Astrocyte (in vitro differentiated cells and primary cell): ENCODE measurements around the gene PLEKHG4. TPM values are rescaled to one million over a fixed set of nuclear protein-coding genes. Genes with fewer than 3 reads are reported as not detected.

Experiments
- DNase-seq: peaks from one replicate; pipeline ENCODE4 v3.0.0-alpha.2; 2010; ENCODE audit warnings: low read depth
- FAIRE-seq: peaks from 2 replicates; lab custom pipeline; 2011; peaks lifted over from hg19 to GRCh38; lab: Jason Lieb, UNC
- H2AFZ ChIP-seq: 2 replicates; pipeline ENCODE4 v1.6.0; 2012; ENCODE audit warnings: low read depth, low read length, inconsistent platforms
- H3K27ac ChIP-seq: 2 replicates; pipeline ENCODE4 v1.5.1; 2011; ENCODE audit warnings: low read depth, low read length, inconsistent platforms
- H3K27me3 ChIP-seq: 2 replicates; pipeline ENCODE4 v1.6.0; 2011; ENCODE audit warnings: low read length, inconsistent platforms; ENCODE audit not compliant: insufficient read depth
- H3K36me3 ChIP-seq: 2 replicates; pipeline ENCODE4 v1.5.1; 2011; ENCODE audit warnings: low read length, inconsistent platforms; ENCODE audit not compliant: insufficient read depth
- H3K4me1 ChIP-seq: 2 replicates; pipeline ENCODE4 v1.5.1; 2011; ENCODE audit warnings: low read length, inconsistent platforms; ENCODE audit not compliant: insufficient read depth
- H3K4me2 ChIP-seq: 2 replicates; pipeline ENCODE4 v1.6.0; 2012; ENCODE audit warnings: low read length, inconsistent platforms
- H3K4me3 ChIP-seq: 2 replicates; pipeline ENCODE4 v1.5.1; 2011; ENCODE audit warnings: low read depth, mild to moderate bottlenecking, low read length, inconsistent platforms; ENCODE audit not compliant: insufficient read depth
- H3K79me2 ChIP-seq: 2 replicates; pipeline ENCODE4 v1.6.0; 2012; ENCODE audit warnings: mild to moderate bottlenecking, low read length, inconsistent platforms; ENCODE audit not compliant: insufficient read depth
- H3K9ac ChIP-seq: 2 replicates; pipeline ENCODE4 v1.6.0; 2012; ENCODE audit warnings: mild to moderate bottlenecking, low read length, inconsistent platforms
- H3K9me3 ChIP-seq: 2 replicates; pipeline ENCODE4 v1.5.1; 2012; ENCODE audit warnings: low read depth, mild to moderate bottlenecking, low read length, inconsistent platforms; ENCODE audit not compliant: insufficient read depth
- H4K20me1 ChIP-seq: 2 replicates; pipeline ENCODE4 v1.6.0; 2012; ENCODE audit warnings: low read length, inconsistent platforms; ENCODE audit not compliant: insufficient read depth
- H3K27ac Mint-ChIP-seq: one replicate; pipeline ENCODE4 v1.8.0; 2021; ENCODE audit warnings: mild to moderate bottlenecking, mixed read lengths; ENCODE audit not compliant: unreplicated experiment
- H3K27me3 Mint-ChIP-seq: one replicate; pipeline ENCODE4 v1.8.0; 2021; ENCODE audit warnings: low read depth, mixed read lengths; ENCODE audit not compliant: unreplicated experiment
- H3K36me3 Mint-ChIP-seq: one replicate; pipeline ENCODE4 v1.8.0; 2021; ENCODE audit warnings: low read depth, mixed read lengths; ENCODE audit not compliant: unreplicated experiment
- H3K4me1 Mint-ChIP-seq: one replicate; pipeline ENCODE4 v1.8.0; 2021; ENCODE audit warnings: low read depth, mixed read lengths; ENCODE audit not compliant: unreplicated experiment
- H3K4me3 Mint-ChIP-seq: one replicate; pipeline ENCODE4 v1.8.0; 2021; ENCODE audit warnings: mild to moderate bottlenecking, moderate library complexity, mixed read lengths; ENCODE audit not compliant: unreplicated experiment
- H3K9me3 Mint-ChIP-seq: one replicate; pipeline ENCODE4 v1.8.0; 2021; ENCODE audit warnings: mild to moderate bottlenecking, mixed read lengths; ENCODE audit not compliant: unreplicated experiment
- EZH2 ChIP-seq: IDR thresholded peaks from 2 replicates; pipeline ENCODE4 v1.6.1; 2012; ENCODE audit warnings: mild to moderate bottlenecking, low read length, inconsistent platforms; ENCODE audit not compliant: insufficient read depth
- total RNA-seq: library from RNA; stranded (reverse); gene quantifications from 2 replicates; pipeline ENCODE4 v1.2.1, GENCODE V29; 2021
- TF ChIP-seq, protein P1 (sequence below): IDR thresholded peaks from 2 replicates; pipeline ENCODE4 v1.5.1; 2011; ENCODE audit warnings: low read depth, mild to moderate bottlenecking, inconsistent platforms, low read length, moderate library complexity; ENCODE audit not compliant: insufficient read depth

PLEKHG4 gene
- total RNA-seq, 1 donor from 2014 or later = 2.4 TPM

DNA sequence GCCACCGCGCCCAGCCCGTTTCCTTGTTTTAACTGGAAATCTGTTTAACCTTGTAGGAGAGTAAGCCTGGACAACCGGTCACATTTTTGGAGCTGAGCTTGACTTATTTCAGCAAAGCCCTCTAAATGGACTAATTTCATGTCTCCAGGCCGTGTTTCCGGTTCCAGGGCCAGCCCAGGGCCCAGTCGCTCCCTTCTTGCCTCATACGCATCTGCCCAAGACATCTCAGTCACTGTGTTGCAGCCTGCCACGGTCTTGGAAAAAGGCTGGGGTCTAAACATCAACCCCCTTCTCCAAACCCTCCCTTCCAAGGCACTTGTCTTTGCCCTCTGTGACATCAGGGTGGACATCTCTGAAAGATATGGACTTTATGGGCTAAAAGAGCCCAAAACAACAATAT lies 18.9 kb downstream of the PLEKHG4 start:
- Histone ChIP-seq H4K20me1 (no peaks in the 10 kb centered on the region), H3K4me2 (no peak overlapping the region), H3K9me3 (no peaks in the 10 kb centered on the region), H3K9ac (no peak overlapping the region), H3K79me2 (no peaks in the 10 kb centered on the region), H2AFZ (no peak overlapping the region), H3K4me1 (peaks cover 13% of the 10 kb centered on the region), H3K4me3 (no peak overlapping the region), H3K36me3 (no peaks in the 10 kb centered on the region), H3K27me3 (no peaks in the 10 kb centered on the region), H3K27ac (no peak overlapping the region)
- Mint-ChIP-seq H3K36me3 (no peaks in the 10 kb centered on the region), H3K9me3 (no peaks in the 10 kb centered on the region), H3K4me1 (peaks cover 12% of the 10 kb centered on the region), H3K27ac (no peak overlapping the region), H3K27me3 (peaks cover 46% of the 10 kb centered on the region), H3K4me3 (no peak overlapping the region)
- DNase-seq (no peak), FAIRE-seq (no peak)
- TF ChIP-seq EZH2 = no peak
- TF ChIP-seq, protein P1, sequence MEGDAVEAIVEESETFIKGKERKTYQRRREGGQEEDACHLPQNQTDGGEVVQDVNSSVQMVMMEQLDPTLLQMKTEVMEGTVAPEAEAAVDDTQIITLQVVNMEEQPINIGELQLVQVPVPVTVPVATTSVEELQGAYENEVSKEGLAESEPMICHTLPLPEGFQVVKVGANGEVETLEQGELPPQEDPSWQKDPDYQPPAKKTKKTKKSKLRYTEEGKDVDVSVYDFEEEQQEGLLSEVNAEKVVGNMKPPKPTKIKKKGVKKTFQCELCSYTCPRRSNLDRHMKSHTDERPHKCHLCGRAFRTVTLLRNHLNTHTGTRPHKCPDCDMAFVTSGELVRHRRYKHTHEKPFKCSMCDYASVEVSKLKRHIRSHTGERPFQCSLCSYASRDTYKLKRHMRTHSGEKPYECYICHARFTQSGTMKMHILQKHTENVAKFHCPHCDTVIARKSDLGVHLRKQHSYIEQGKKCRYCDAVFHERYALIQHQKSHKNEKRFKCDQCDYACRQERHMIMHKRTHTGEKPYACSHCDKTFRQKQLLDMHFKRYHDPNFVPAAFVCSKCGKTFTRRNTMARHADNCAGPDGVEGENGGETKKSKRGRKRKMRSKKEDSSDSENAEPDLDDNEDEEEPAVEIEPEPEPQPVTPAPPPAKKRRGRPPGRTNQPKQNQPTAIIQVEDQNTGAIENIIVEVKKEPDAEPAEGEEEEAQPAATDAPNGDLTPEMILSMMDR = no peak

DNA sequence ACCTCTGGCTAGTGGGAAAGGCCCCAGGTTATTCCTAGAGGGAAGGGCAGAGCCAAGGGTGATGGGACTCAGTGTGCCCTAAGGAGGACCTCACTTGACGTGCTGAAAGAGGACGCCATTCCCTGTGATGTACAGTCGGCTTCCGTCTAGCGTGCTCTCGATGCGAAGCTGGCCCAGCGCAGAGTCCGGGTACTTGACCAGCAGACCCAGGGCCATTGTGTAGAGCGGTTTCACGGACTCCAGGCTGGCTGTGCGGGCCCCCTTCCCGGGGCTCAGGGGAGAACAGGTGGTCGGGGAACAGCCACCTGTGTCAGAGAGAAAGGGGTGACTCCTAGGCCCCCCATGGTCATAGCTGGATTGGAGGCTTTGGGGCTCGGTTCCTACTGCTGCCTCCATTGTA lies 19.9 kb downstream of the PLEKHG4 start:
- no peaks in the 10 kb centered on the region for H3K79me2 ChIP-seq
- no peaks in the 10 kb centered on the region for H4K20me1 ChIP-seq
- H3K4me2 ChIP-seq = no peak overlapping the region
- no peaks in the 10 kb centered on the region for H3K36me3 ChIP-seq
- H3K9ac ChIP-seq = no peak overlapping the region
- Mint-ChIP-seq H3K36me3 (peaks cover 2% of the 10 kb centered on the region), H3K27ac (no peak overlapping the region), H3K9me3 (peaks cover 5% of the 10 kb centered on the region), H3K4me1 (peaks cover 18% of the 10 kb centered on the region), H3K4me3 (no peak overlapping the region), H3K27me3 (peaks cover 39% of the 10 kb centered on the region)
- no peak overlapping the region for H3K27ac ChIP-seq
- H2AFZ ChIP-seq = no peak overlapping the region
- H3K4me1 ChIP-seq = peaks cover 13% of the 10 kb centered on the region
- no peak overlapping the region for H3K4me3 ChIP-seq
- DNase-seq (no peak), FAIRE-seq (no peak)
- H3K27me3 ChIP-seq = no peaks in the 10 kb centered on the region
- no peaks in the 10 kb centered on the region for H3K9me3 ChIP-seq
- TF ChIP-seq, protein P1 = no peak
- TF ChIP-seq EZH2 = no peak

DNA sequence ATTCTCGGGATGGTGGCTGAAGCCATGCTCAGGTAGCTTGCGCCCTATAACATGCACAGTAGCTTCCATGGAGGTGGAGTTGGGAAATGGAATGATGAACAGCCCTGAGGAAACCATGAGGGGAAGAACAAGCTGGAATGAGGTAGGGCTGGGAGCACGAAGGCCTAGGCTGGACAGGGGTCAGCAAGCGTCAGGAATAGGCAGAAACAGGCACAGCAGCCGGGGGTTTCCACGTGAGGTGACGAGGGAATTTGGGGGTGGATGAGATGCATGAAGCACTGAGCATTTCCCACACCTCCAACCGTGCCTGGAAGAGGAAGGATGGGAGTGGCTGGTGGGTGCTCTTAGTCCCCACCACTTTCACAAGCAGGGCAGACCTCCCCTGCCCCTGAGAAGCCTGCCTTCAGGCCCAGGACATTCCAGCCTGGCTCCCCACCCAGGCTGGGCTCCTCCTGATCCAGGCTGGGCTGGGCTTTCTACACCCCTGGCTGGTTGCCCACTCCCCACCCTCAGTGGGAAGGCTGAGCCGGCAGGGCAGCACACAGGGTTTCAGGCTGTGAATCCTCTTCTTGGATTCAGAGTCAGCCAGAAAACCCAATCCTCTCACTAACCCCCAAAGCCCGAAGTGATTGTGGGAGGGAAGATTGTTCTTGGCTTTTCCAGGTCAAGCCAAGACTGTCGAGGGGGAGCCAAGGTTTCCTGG lies 21.9 kb downstream of the PLEKHG4 start:
- Histone ChIP-seq H3K36me3 (no peaks in the 10 kb centered on the region), H3K27me3 (no peaks in the 10 kb centered on the region), H3K9me3 (peaks cover 9% of the 10 kb centered on the region), H3K79me2 (no peaks in the 10 kb centered on the region), H4K20me1 (no peaks in the 10 kb centered on the region), H3K4me3 (no peak overlapping the region), H3K9ac (no peak overlapping the region), H3K27ac (no peak overlapping the region), H3K4me1 (peaks cover 9% of the 10 kb centered on the region), H2AFZ (no peak overlapping the region), H3K4me2 (no peak overlapping the region)
- DNase-seq (no peak), FAIRE-seq (no peak)
- no peak overlapping the region for H3K4me3 Mint-ChIP-seq
- H3K36me3 Mint-ChIP-seq = peaks cover 4% of the 10 kb centered on the region
- H3K9me3 Mint-ChIP-seq = peaks cover 7% of the 10 kb centered on the region
- peaks cover 13% of the 10 kb centered on the region for H3K4me1 Mint-ChIP-seq
- TF ChIP-seq EZH2 = no peak
- TF ChIP-seq, protein P1 = no peak
- no peak overlapping the region for H3K27ac Mint-ChIP-seq
- peaks cover 31% of the 10 kb centered on the region for H3K27me3 Mint-ChIP-seq
